Measurements from ENCODE around the gene OSGIN1.

GRCh38 chr16:83996481-83997252, 43.6 kb downstream of the OSGIN1 start:
- TF ChIP-seq CTCF (conservative IDR thresholded peaks at IDR 0.05; ENCODE audit: low read depth, low read length), result no peak
- TF ChIP-seq EZH2 (IDR thresholded peaks at IDR 0.05; ENCODE audit: low read length, unreplicated experiment), result no peak
- no peak for TF ChIP-seq EZH2phosphoT487 (IDR thresholded peaks at IDR 0.05; ENCODE audit: borderline replicate concordance, low read length)
